ENCODE results near the gene TRIM46. TPM values are rescaled to one million over a fixed set of nuclear protein-coding genes. Genes with fewer than 3 reads are reported as not detected.
A peak's percentile ranks its signal among the peaks of the same experiment; 100 is the strongest.

TRIM46 gene
- total and polyA plus RNA-seq, 2 of the 13 experiments (the other 11 are each of a cell fraction or from before 2014, with no cell fraction given) = 0.04 to 0.09 TPM

DNA sequence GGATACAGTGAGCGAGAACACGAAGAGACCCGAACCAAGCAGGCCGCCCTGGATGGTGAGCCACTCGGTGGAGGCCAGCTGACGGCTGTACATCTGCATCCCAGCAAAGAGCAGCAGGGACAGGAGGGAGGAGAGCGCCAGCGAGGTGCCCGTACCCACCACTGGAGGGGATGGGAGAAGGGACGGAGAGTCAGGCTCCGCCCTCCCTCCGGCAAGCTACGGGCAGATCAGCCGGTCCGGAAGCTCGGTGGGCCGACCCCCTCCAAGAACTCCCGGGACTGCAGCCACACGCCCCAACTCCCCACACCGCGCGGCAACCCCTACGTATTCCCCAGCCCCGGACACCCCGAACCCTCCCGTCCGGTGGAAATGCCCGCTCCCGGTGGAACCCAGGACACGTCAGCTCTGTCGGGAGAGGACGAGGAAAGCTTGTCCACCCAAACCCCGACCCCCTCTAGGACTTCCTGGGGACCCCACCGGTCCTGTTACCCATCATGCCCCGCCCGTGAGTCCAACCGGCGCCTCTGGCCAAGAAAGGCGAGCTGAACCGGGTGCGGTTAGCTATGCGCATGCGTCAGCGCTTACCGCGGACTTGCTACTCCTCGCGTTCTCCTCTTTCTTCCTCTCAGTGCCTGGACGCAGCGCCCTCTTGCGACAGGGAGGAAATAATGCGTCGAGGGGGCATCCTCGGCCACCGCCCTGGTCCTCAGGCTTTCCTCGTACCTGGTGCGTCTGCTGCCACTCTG, 744 bp upstream of the TRIM46 start, which contains the start of gene KRTCAP2 (continued):
- TF ChIP-seq GABPA (IDR thresholded peaks at IDR 0.05; ENCODE audit: low read depth, low read length) = peak; percentile 47; the same call in 1 of the 2 replicates
- TF ChIP-seq GABPA (CRISPR knock-in tag; IDR thresholded peaks at IDR 0.05; ENCODE audit: low read depth) = peak; percentile 89
- 0 out of 2 replicates have a peak, but pooled peaks have one; percentile 29 for TF ChIP-seq ATF7-NPFF (CRISPR knock-in tag; IDR thresholded peaks at IDR 0.05; ENCODE audit: low read depth)
- no peak for TF ChIP-seq TBL1XR1 (IDR thresholded peaks at IDR 0.05; ENCODE audit: borderline replicate concordance, low read length, partially characterized antibody)
- TF ChIP-seq KDM5B (CRISPR knock-in tag; IDR thresholded peaks at IDR 0.05; ENCODE audit: borderline replicate concordance) = peak; percentile 85; the same call in 1 of the 2 replicates
- no peak for TF ChIP-seq ARNTL (CRISPR knock-in tag; IDR thresholded peaks at IDR 0.05)
- TF ChIP-seq NFE2L2 (IDR thresholded peaks at IDR 0.05; ENCODE audit: low read length) = peak; percentile 15; the same call in 1 of the 2 replicates
- TF ChIP-seq AHR (CRISPR knock-in tag; IDR thresholded peaks at IDR 0.05) = 0 out of 2 replicates have a peak, but pooled peaks have one; percentile 29
- no peak; the same call in 1 of the 2 replicates for TF ChIP-seq SP2 (CRISPR knock-in tag; IDR thresholded peaks at IDR 0.05)
- TF ChIP-seq HIC2 (CRISPR knock-in tag; IDR thresholded peaks at IDR 0.05; ENCODE audit: low read depth) = no peak
- no peak for TF ChIP-seq SRSF4 (IDR thresholded peaks at IDR 0.05; ENCODE audit: low read depth, low read length, poor library complexity, severe bottlenecking)
- peak; percentile 70 for TF ChIP-seq IRF9 (CRISPR knock-in tag; IDR thresholded peaks at IDR 0.05; ENCODE audit: borderline replicate concordance)
- TF ChIP-seq ARNT (IDR thresholded peaks at IDR 0.05) = no peak
- no peak for TF ChIP-seq ZNF674 (CRISPR knock-in tag; IDR thresholded peaks at IDR 0.05; ENCODE audit: low read depth)
- peak; percentile 29; the same call in 1 of the 2 replicates for TF ChIP-seq ZNF749 (CRISPR knock-in tag; IDR thresholded peaks at IDR 0.05; ENCODE audit: borderline replicate concordance)
- TF ChIP-seq USF2 (IDR thresholded peaks at IDR 0.05; ENCODE audit: low read depth, low read length) = no peak
- no peak; the same call in 1 of the 2 replicates for TF ChIP-seq USF2 (CRISPR knock-in tag; IDR thresholded peaks at IDR 0.05; ENCODE audit: borderline replicate concordance)
- no peak for TF ChIP-seq ZNF597 (CRISPR knock-in tag; IDR thresholded peaks at IDR 0.05)
- TF ChIP-seq ZNF317 (CRISPR knock-in tag; IDR thresholded peaks at IDR 0.05) = peak; percentile 17; the same call in 1 of the 2 replicates
- no peak for TF ChIP-seq SMARCC2 (IDR thresholded peaks at IDR 0.05)
- TF ChIP-seq ZNF782 (CRISPR knock-in tag; IDR thresholded peaks at IDR 0.05; ENCODE audit: borderline replicate concordance) = no peak
- no peak for TF ChIP-seq THAP8 (CRISPR knock-in tag; IDR thresholded peaks at IDR 0.05; ENCODE audit: borderline replicate concordance)
- TF ChIP-seq SAP130 (CRISPR knock-in tag; IDR thresholded peaks at IDR 0.05; ENCODE audit: low read depth) = peak; percentile 83
